ENCODE data around the gene KATNA1. TPM values are rescaled to one million over a fixed set of nuclear protein-coding genes. Genes with fewer than 3 reads are reported as not detected.

The KATNA1 gene
- polyA plus RNA-seq, 3 donors: 11.4 to 15.4 (median 14.5) TPM

GRCh38 chr6:149627672-149628071 is 20.8 kb downstream of the KATNA1 start:
- TF ChIP-seq CTCF (IDR thresholded peaks at IDR 0.05): no peak
- Mint-ChIP-seq H3K9me3 (peaks cover 0 to 5% (median 0%) of the 10 kb centered on the region in 7 donors), H3K4me3 (no peak overlapping the region), H3K27me3 (ENCODE audit: low read depth in 3 of 3) (peaks cover 0 to 1% (median 0%) of the 10 kb centered on the region in 3 donors), H3K4me1 (peaks cover 17% of the 10 kb centered on the region), H3K27ac (peak overlapping the region in 5 of 7 donors; percentile 21 to 72 (median 71)), H3K36me3 (peaks cover 27 to 58% of the 10 kb centered on the region in 2 donors)
- Histone ChIP-seq H3K79me2 (ENCODE audit: insufficient read depth, low read length) (no peaks in the 10 kb centered on the region), H3K9me3 (replicated peaks in 1 of 2; ENCODE audit: control insufficient read depth in 1 of 2, insufficient read depth in 1 of 2, low read length in 2 of 2) (no peaks in the 10 kb centered on the region), H2AFZ (ENCODE audit: insufficient read depth, low read depth, low read length, poor library complexity, severe bottlenecking) (no peak overlapping the region), H3K36me3 (replicated peaks in 1 of 2; ENCODE audit: control insufficient read depth in 1 of 2, insufficient read depth in 2 of 2, low read length in 2 of 2) (peaks cover 7 to 44% of the 10 kb centered on the region in 2 donors), H3K27me3 (ENCODE audit: control insufficient read depth in 2 of 2, insufficient read depth in 2 of 2, low read length in 2 of 2) (no peaks in the 10 kb centered on the region), H3K4me1 (ENCODE audit: control insufficient read depth in 1 of 2, insufficient read depth in 2 of 2, low read length in 2 of 2) (peaks cover 12 to 21% of the 10 kb centered on the region in 2 donors), H3K4me2 (replicated peaks; ENCODE audit: extremely low read depth, low read length, poor library complexity, severe bottlenecking) (no peak overlapping the region), H3K4me3 (replicated peaks in 1 of 3; ENCODE audit: low read depth in 2 of 3, low read length in 3 of 3) (no peak overlapping the region), H4K20me1 (ENCODE audit: insufficient read depth, low read length) (no peaks in the 10 kb centered on the region), H3K9ac (ENCODE audit: insufficient read depth, low read length, poor library complexity, severe bottlenecking) (no peak overlapping the region), H3K27ac (ENCODE audit: low read depth in 1 of 2, low read length in 2 of 2) (no peak overlapping the region)
- intact Hi-C loops (cut with micrococcal nuclease): no loop called here
- DNase-seq: no peak

GRCh38 chr6:149615805-149616204 is 32.7 kb downstream of the KATNA1 start:
- peaks cover 5% of the 10 kb centered on the region for H3K4me1 Mint-ChIP-seq
- H3K27ac Mint-ChIP-seq: no peak overlapping the region
- no peaks in the 10 kb centered on the region for H3K27me3 ChIP-seq (ENCODE audit: control insufficient read depth in 2 of 2, insufficient read depth in 2 of 2, low read length in 2 of 2)
- no CpG with 5 or more reads among the region's 5 CpGs for WGBS (ENCODE audit: insufficient coverage)
- no peak overlapping the region for H3K4me3 ChIP-seq (replicated peaks in 1 of 3; ENCODE audit: low read depth in 2 of 3, low read length in 3 of 3)
- no peak overlapping the region for H2AFZ ChIP-seq (ENCODE audit: insufficient read depth, low read depth, low read length, poor library complexity, severe bottlenecking)
- intact Hi-C loops (cut with micrococcal nuclease): no loop called here
- H3K4me1 ChIP-seq (ENCODE audit: control insufficient read depth in 1 of 2, insufficient read depth in 2 of 2, low read length in 2 of 2): no peaks in the 10 kb centered on the region
- no peaks in the 10 kb centered on the region for H4K20me1 ChIP-seq (ENCODE audit: insufficient read depth, low read length)
- no peak for TF ChIP-seq CTCF (IDR thresholded peaks at IDR 0.05)
- H3K27me3 Mint-ChIP-seq (ENCODE audit: low read depth in 3 of 3): no peaks in the 10 kb centered on the region
- peaks cover 15 to 65% of the 10 kb centered on the region in 2 donors for H3K36me3 ChIP-seq (replicated peaks in 1 of 2; ENCODE audit: control insufficient read depth in 1 of 2, insufficient read depth in 2 of 2, low read length in 2 of 2)
- peaks cover 3 to 25% (median 6%) of the 10 kb centered on the region in 7 donors for H3K9me3 Mint-ChIP-seq
- peaks cover 6 to 12% of the 10 kb centered on the region in 2 donors for H3K9me3 ChIP-seq (replicated peaks in 1 of 2; ENCODE audit: control insufficient read depth in 1 of 2, insufficient read depth in 1 of 2, low read length in 2 of 2)
- no peak overlapping the region for H3K4me3 Mint-ChIP-seq
- no peaks in the 10 kb centered on the region for H3K79me2 ChIP-seq (ENCODE audit: insufficient read depth, low read length)
- no peak overlapping the region for H3K9ac ChIP-seq (ENCODE audit: insufficient read depth, low read length, poor library complexity, severe bottlenecking)
- DNase-seq: no peak
- peaks cover 54 to 83% of the 10 kb centered on the region in 2 donors for H3K36me3 Mint-ChIP-seq
- H3K27ac ChIP-seq (ENCODE audit: low read depth in 1 of 2, low read length in 2 of 2): no peak overlapping the region
- no peak overlapping the region for H3K4me2 ChIP-seq (replicated peaks; ENCODE audit: extremely low read depth, low read length, poor library complexity, severe bottlenecking)
